ENCODE measurements around the gene BNC2. TPM values are rescaled to one million over a fixed set of nuclear protein-coding genes. Genes with fewer than 3 reads are reported as not detected.

Gene BNC2
- total RNA-seq, 4 donors from 2014 or later, result 17.2 to 26.7 (median 20.1) TPM

DNA sequence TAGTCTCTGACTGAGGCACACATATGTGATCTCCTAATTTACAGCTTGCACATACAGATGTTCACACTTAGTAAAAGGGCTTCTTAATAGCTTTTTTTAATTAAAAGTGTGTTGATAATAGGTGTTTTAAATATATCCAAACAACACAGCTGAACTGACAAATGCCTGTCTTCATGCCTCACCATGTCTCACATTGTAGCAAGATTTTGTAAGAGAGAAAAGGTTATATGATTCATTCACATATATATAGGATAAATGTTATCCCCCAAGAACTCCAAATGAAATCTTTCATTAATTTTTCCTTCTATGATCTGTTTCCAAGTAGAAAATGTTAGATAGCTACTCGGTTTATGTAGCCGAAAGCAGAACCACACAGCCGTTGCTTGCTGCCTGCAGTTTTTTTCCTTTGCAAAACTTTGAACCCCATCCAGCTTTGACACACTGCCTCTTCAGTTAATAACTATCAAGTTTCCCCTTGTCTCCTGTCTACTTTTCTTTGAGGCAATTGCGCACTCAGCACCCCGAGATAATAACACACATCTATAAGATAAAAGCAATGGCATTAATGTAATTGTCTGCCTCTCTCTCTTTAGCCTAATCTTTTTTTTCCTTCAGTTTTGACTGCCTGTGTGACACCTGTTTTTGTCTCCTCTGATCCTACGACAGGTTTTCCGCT is 299.2 kb downstream of the BNC2 start:
- TF ChIP-seq, protein P1, sequence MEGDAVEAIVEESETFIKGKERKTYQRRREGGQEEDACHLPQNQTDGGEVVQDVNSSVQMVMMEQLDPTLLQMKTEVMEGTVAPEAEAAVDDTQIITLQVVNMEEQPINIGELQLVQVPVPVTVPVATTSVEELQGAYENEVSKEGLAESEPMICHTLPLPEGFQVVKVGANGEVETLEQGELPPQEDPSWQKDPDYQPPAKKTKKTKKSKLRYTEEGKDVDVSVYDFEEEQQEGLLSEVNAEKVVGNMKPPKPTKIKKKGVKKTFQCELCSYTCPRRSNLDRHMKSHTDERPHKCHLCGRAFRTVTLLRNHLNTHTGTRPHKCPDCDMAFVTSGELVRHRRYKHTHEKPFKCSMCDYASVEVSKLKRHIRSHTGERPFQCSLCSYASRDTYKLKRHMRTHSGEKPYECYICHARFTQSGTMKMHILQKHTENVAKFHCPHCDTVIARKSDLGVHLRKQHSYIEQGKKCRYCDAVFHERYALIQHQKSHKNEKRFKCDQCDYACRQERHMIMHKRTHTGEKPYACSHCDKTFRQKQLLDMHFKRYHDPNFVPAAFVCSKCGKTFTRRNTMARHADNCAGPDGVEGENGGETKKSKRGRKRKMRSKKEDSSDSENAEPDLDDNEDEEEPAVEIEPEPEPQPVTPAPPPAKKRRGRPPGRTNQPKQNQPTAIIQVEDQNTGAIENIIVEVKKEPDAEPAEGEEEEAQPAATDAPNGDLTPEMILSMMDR (IDR thresholded peaks at IDR 0.05; ENCODE audit: low read depth), result no peak

DNA sequence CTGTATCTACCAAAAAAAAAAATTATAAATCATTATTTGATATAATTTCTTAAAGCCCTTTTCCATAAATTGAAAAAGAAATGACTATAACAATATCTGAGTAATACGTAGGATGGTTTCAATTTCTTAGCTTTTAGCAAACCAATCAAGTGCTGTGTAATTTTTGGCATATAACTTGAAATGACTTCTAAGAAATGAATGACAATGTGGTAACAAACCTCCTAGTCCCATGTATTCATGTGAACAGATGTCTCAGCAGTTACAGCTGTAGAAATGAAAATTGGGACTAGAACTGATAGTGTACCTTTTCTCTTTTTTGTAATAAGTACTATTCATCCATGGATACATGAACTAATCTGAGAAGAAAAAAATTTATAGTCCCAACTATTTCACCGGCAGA is 307.0 kb downstream of the BNC2 start:
- TF ChIP-seq, protein P1 (IDR thresholded peaks at IDR 0.05; ENCODE audit: low read depth), result no peak

DNA sequence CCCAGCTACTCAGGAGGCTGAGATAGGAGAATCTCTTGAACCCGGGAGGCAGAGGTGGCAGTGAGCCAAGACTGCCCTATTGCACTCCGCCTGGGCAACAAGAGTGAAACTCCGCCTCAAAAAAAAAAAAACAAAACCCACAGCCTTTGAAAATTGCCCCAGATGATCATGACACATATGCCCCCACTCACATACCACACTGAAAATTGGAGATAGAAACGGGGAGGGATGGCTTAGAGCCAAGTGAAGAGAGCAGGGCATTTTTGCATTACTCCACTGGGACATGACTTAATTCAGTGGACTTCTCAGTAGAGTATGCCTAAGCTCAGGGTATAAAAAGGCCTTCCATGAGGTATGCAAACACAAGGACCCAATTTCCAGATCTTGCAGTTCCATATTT is 309.3 kb downstream of the BNC2 start:
- TF ChIP-seq, protein P1 (IDR thresholded peaks at IDR 0.05; ENCODE audit: low read depth), result no peak

DNA sequence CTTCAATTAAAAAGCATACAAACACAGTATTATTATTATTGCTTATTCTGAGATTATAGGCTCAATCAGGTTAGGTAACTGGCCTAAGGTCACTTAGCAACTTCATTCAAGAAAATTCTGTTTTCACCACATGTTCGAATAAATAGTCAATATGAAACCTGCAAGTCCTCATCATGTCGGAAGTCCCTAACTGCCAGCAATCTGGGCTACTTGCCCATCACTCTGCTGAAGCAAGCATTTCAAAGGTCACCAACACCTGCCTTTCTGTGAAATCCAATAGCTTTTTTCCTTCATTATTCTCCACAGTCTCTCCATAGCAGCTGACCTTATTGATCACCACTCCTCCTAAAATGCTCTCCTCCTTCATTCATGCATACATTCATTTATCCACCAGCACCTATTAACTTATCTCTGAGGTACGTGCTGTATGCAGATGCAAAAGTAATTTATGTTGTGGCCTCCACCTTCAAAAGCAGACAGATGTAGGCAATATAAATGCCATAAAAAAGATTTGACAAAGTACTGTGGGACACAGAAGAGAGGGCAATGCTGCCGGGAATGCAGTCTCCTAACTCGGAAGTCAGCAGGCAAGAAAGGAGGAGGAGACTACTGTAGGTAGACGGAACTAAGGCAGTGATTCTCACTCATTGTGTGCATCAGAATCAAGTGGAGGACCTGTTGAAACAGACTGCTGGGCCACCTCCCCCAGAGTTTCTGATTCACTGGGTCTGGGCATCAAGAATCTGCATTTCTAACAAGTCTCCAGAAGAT is 310.9 kb downstream of the BNC2 start:
- TF ChIP-seq, protein P1 (IDR thresholded peaks at IDR 0.05; ENCODE audit: low read depth), result no peak

DNA sequence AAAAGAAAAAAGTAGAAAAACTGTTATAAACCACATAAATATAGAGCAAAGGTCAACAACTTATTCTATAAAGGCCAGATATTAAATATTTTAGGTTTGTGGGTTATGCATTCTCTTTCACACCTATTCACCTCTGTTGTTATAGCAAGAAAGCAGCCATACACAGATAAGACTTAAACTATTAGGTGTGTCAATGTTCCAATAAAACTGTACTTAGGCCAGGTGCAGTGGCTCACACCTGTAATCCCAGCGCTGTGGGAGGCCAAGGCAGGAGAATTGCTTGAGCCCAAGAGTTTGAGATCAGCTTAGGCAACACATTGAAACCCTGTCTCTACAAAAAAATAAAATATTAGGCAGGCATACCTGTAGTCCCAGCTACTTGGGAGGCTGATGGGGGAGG is 314.7 kb downstream of the BNC2 start:
- TF ChIP-seq, protein P1 (IDR thresholded peaks at IDR 0.05; ENCODE audit: low read depth), result no peak

DNA sequence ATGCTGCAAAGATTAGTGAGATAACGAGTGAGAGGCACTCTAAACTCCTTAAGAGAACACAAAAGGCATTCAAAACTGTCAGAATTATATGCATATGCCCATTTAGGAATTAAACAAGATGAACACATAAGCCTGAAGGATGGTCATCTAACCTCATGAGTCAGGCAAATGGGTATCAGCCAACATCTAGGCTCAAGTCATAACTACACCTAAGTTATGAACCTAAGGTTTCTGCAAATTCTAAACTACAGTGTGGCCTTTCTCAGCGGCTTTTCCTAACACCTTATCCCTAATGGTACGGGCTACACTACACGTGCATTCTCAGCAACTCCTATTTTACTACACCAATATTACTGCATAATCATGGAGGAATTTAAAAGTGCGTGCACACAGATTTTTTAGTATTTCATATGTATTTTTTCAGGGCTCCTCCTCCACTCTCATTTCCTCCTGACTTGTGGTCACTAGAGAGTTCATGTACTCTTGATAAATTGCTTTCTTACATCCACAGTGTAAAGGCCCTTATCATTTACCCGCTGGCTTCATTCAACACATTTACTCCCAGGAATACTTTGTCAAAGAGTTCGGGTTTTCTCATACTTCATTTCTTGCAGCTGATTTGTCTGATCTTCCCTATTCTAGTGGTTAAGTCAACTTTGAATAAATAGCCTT is 316.5 kb downstream of the BNC2 start:
- TF ChIP-seq, protein P1 (IDR thresholded peaks at IDR 0.05; ENCODE audit: low read depth), result no peak

DNA sequence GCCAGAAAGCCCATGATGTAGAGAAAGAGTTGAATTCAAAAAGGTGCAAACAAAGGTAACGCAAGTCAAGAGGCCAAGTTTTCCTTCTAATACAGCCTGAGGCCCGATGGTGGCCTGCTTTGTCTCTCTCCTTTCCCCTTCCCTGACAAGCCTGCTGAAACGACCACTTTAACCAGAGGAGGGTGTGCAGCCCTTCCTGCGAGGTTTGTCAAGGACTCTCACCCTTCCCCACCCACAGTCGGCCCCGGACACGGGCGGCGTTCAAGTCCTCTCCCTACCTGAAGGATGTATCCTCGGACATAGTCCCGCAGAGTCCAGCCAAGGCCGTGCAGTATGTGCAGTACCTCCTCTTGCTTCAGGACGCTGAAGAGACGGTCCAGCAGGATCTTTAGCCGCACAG is 318.2 kb downstream of the BNC2 start:
- TF ChIP-seq, protein P1 (IDR thresholded peaks at IDR 0.05; ENCODE audit: low read depth), result no peak

All from subcutaneous adipose tissue (tissue), 4 donors.